HepG2 (cell line): ENCODE measurements around the gene RASL12. TPM values are rescaled to one million over a fixed set of nuclear protein-coding genes. Genes with fewer than 3 reads are reported as not detected.
A peak's percentile ranks its signal among the peaks of the same experiment; 100 is the strongest.

Source experiments
- CBX1 ChIP-seq: IDR thresholded peaks from one replicate; pipeline ENCODE4 v1.6.1; 2016; ENCODE audit warnings: antibody characterized with exemption, low read depth
- FOSL2 ChIP-seq: sonication (generic); formaldehyde crosslinking; IDR thresholded peaks from 2 replicates; pipeline ENCODE4 v1.4.0; 2020; ENCODE audit warnings: missing genetic modification reagents
- GABPA ChIP-seq, 2 experiments: IDR thresholded peaks; 2 replicates each; pipeline ENCODE4 v1.6.1; 2011 to 2016; ENCODE audit warnings: low read depth in 2 of 2, low read length in 1 of 2, missing biosample characterization in 1 of 2, missing genetic modification characterization in 1 of 2
- HOXA7 ChIP-seq: sonication (generic); formaldehyde crosslinking; IDR thresholded peaks from 2 replicates; pipeline ENCODE4 v1.8.1; 2022; ENCODE audit warnings: mild to moderate bottlenecking, missing genetic modification reagents, moderate library complexity
- KDM5B ChIP-seq: sonication (generic); formaldehyde crosslinking; IDR thresholded peaks from 2 replicates; pipeline ENCODE4 v1.4.0; 2020; ENCODE audit warnings: missing genetic modification reagents, mild to moderate bottlenecking, borderline replicate concordance
- MED13 ChIP-seq: sonication (generic); formaldehyde crosslinking; IDR thresholded peaks from 2 replicates; pipeline ENCODE4 v1.5.0; 2020; ENCODE audit warnings: missing genetic modification reagents
- MIER2 ChIP-seq: IDR thresholded peaks from 2 replicates; pipeline ENCODE4 v1.6.1; 2016; ENCODE audit warnings: missing biosample characterization, missing genetic modification reagents
- NCOA1 ChIP-seq: sonication (generic); formaldehyde crosslinking; IDR thresholded peaks from 2 replicates; pipeline ENCODE4 v1.9.0; 2021; ENCODE audit warnings: missing genetic modification reagents
- NRL ChIP-seq: sonication (generic); formaldehyde crosslinking; IDR thresholded peaks from 2 replicates; pipeline ENCODE4 v1.5.0; 2020; ENCODE audit warnings: missing genetic modification reagents, mild to moderate bottlenecking, moderate library complexity, borderline replicate concordance
- PAF1 ChIP-seq: IDR thresholded peaks from 2 replicates; pipeline ENCODE4 v1.6.1; 2016; ENCODE audit warnings: missing genetic modification reagents, missing compliant biosample characterization
- POLR2G ChIP-seq: fragments of 200-400 bp; formaldehyde crosslinking; IDR thresholded peaks from 2 replicates; pipeline ENCODE4 v1.6.1; 2018; ENCODE audit warnings: mild to moderate bottlenecking, low read depth, low read length, moderate library complexity
- PRMT3 ChIP-seq: sonication (generic); formaldehyde crosslinking; IDR thresholded peaks from 2 replicates; pipeline ENCODE4 v1.8.1; 2022; ENCODE audit warnings: low read depth, mild to moderate bottlenecking, moderate library complexity, missing genetic modification reagents, borderline replicate concordance
- PTBP1 ChIP-seq: fragments of 200-400 bp; formaldehyde crosslinking; IDR thresholded peaks from 2 replicates; pipeline ENCODE4 v1.6.1; 2018; ENCODE audit warnings: low read length, low read depth; ENCODE audit not compliant: poor library complexity, severe bottlenecking
- SP140L ChIP-seq: sonication (generic); formaldehyde crosslinking; IDR thresholded peaks from 2 replicates; pipeline ENCODE4 v1.4.0; 2020; ENCODE audit warnings: missing genetic modification reagents, borderline replicate concordance
- ZNF768 ChIP-seq: sonication (generic); formaldehyde crosslinking; IDR thresholded peaks from 2 replicates; pipeline ENCODE4 v1.4.0; 2020; ENCODE audit warnings: missing genetic modification reagents
- polyA plus RNA-seq, 8 experiments: library from polyadenylated mRNA; depleted of rRNA in 3 of 8; stranded (reverse) in 7 of 8; unstranded in 1 of 8; fragments of >200 nt; fragmentation: Illumina TruSeq in 4 of 8; extraction: Trizol in 4 of 8; gene quantifications; 2 replicates each; pipeline versions ENCODE4 v1.2.1 to v1.2.3, GENCODE V29; 2011 to 2016; ENCODE audit warnings: low read depth in 4 of 8, missing spikeins in 1 of 8, mixed read lengths in 1 of 8; ENCODE audit not compliant: insufficient read depth in 1 of 8
- total RNA-seq, 5 experiments: library from RNA; depleted of rRNA; stranded (reverse); fragments of >200 nt; fragmentation: Illumina TruSeq; extraction: Trizol; gene quantifications; 2 replicates each; pipeline ENCODE4 v1.2.3, GENCODE V29; 2016; ENCODE audit warnings: low read depth in 1 of 5
- TF ChIP-seq, protein P1 (sequence below), 2 experiments: sonication (generic) in 1 of 2; formaldehyde crosslinking in 1 of 2; IDR thresholded peaks; 2 replicates each; pipeline versions ENCODE4 v1.4.0 to v1.6.1; 2016 to 2020; ENCODE audit warnings: borderline replicate concordance in 1 of 2, low read depth in 1 of 2, mild to moderate bottlenecking in 1 of 2, missing genetic modification reagents in 1 of 2
- TF ChIP-seq, protein P2 (sequence below): conservative IDR thresholded peaks from 2 replicates; pipeline ENCODE4 v1.6.1; 2018; ENCODE audit warnings: missing genetic modification reagents
- TF ChIP-seq, protein P3 (sequence below): sonication (generic); formaldehyde crosslinking; IDR thresholded peaks from 2 replicates; pipeline ENCODE4 v1.5.0; 2020; ENCODE audit warnings: missing genetic modification reagents
- TF ChIP-seq, protein P4 (sequence below): sonication (generic); formaldehyde crosslinking; IDR thresholded peaks from 2 replicates; pipeline ENCODE4 v1.8.1; 2023; ENCODE audit warnings: missing genetic modification reagents, mild to moderate bottlenecking, borderline replicate concordance
- TF ChIP-seq, protein P5 (sequence below): sonication (generic); formaldehyde crosslinking; IDR thresholded peaks from 2 replicates; pipeline ENCODE4 v1.5.0; 2020; ENCODE audit warnings: mild to moderate bottlenecking, missing genetic modification reagents, borderline replicate concordance

Gene RASL12
- total and polyA plus RNA-seq, 2 of the 13 experiments (the other 11 are each of a cell fraction or from before 2014, with no cell fraction given) = 0.16 to 0.55 TPM

DNA sequence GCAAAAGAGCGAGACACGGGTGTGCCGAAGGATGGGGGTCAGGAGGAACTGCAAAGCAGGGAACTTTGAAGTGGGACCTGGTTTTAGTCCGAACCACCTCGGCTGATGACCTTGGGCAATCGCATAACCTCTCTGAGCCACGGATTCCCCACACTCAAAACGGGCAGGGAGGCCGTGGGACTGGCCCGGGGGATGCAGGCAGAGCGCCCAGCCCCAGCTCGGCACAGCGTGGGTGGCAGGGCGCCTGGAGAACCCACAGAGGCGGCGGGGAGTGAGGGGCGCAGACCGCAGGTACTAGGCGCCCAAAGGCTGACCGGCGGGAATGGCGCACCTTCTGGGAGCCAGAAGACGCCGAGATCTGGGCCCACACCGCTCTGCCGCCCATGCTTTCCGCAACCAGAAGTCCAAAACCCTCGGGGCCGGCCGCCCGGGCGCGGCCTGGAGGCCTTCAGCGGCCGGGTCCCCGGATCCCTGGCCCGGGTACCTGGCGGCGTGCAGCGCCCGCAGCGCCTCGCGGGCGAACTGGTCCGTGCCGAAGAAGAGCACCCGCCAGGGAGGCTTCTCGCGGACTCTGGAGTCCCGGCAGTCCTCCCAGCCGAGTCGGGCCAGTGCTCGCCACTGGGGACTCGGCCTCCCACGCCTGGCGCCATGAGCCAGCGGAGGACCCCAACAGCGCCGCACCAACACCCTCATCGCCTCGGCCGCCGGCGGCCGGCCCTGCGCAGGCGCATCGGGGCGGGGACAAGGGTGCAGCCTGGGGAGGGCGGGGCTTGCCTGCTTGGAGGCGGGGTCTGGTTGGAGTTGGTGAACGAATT lies 38.7 kb downstream of the RASL12 start, which contains the start of gene MTFMT (continued):
- TF ChIP-seq, protein P1, sequence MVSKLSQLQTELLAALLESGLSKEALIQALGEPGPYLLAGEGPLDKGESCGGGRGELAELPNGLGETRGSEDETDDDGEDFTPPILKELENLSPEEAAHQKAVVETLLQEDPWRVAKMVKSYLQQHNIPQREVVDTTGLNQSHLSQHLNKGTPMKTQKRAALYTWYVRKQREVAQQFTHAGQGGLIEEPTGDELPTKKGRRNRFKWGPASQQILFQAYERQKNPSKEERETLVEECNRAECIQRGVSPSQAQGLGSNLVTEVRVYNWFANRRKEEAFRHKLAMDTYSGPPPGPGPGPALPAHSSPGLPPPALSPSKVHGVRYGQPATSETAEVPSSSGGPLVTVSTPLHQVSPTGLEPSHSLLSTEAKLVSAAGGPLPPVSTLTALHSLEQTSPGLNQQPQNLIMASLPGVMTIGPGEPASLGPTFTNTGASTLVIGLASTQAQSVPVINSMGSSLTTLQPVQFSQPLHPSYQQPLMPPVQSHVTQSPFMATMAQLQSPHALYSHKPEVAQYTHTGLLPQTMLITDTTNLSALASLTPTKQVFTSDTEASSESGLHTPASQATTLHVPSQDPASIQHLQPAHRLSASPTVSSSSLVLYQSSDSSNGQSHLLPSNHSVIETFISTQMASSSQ (IDR thresholded peaks at IDR 0.05; ENCODE audit: low read depth) = no peak
- TF ChIP-seq, protein P1 (CRISPR knock-in tag; IDR thresholded peaks at IDR 0.05; ENCODE audit: borderline replicate concordance) = no peak; the same call in 1 of the 2 replicates
- TF ChIP-seq NCOA1 (no peak), CBX1 (peak; percentile 61), MED13 (CRISPR knock-in tag) (0 out of 2 replicates have a peak, but pooled peaks have one; percentile 17), KDM5B (CRISPR knock-in tag) (peak; percentile 86), PRMT3 (CRISPR knock-in tag) (no peak), POLR2G (peak; percentile 91), PTBP1 (no peak), PAF1 (CRISPR knock-in tag) (no peak), FOSL2 (no peak), HOXA7 (CRISPR knock-in tag) (no peak), MIER2 (no peak), ZNF768 (CRISPR knock-in tag) (peak; percentile 94), NRL (CRISPR knock-in tag) (no peak), SP140L (CRISPR knock-in tag) (no peak), GABPA (IDR thresholded peaks at IDR 0.05; ENCODE audit: low read depth, low read length) (no peak), GABPA (CRISPR knock-in tag; IDR thresholded peaks at IDR 0.05; ENCODE audit: low read depth) (0 out of 2 replicates have a peak, but pooled peaks have one; percentile 3)
- TF ChIP-seq, protein P2, sequence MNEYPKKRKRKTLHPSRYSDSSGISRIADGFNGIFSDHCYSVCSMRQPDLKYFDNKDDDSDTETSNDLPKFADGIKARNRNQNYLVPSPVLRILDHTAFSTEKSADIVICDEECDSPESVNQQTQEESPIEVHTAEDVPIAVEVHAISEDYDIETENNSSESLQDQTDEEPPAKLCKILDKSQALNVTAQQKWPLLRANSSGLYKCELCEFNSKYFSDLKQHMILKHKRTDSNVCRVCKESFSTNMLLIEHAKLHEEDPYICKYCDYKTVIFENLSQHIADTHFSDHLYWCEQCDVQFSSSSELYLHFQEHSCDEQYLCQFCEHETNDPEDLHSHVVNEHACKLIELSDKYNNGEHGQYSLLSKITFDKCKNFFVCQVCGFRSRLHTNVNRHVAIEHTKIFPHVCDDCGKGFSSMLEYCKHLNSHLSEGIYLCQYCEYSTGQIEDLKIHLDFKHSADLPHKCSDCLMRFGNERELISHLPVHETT (CRISPR knock-in tag) = no peak
- TF ChIP-seq, protein P3, sequence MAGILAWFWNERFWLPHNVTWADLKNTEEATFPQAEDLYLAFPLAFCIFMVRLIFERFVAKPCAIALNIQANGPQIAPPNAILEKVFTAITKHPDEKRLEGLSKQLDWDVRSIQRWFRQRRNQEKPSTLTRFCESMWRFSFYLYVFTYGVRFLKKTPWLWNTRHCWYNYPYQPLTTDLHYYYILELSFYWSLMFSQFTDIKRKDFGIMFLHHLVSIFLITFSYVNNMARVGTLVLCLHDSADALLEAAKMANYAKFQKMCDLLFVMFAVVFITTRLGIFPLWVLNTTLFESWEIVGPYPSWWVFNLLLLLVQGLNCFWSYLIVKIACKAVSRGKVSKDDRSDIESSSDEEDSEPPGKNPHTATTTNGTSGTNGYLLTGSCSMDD (CRISPR knock-in tag) = no peak
- TF ChIP-seq, protein P4, sequence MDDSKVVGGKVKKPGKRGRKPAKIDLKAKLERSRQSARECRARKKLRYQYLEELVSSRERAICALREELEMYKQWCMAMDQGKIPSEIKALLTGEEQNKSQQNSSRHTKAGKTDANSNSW (CRISPR knock-in tag) = no peak; the same call in 1 of the 2 replicates
- TF ChIP-seq, protein P5, sequence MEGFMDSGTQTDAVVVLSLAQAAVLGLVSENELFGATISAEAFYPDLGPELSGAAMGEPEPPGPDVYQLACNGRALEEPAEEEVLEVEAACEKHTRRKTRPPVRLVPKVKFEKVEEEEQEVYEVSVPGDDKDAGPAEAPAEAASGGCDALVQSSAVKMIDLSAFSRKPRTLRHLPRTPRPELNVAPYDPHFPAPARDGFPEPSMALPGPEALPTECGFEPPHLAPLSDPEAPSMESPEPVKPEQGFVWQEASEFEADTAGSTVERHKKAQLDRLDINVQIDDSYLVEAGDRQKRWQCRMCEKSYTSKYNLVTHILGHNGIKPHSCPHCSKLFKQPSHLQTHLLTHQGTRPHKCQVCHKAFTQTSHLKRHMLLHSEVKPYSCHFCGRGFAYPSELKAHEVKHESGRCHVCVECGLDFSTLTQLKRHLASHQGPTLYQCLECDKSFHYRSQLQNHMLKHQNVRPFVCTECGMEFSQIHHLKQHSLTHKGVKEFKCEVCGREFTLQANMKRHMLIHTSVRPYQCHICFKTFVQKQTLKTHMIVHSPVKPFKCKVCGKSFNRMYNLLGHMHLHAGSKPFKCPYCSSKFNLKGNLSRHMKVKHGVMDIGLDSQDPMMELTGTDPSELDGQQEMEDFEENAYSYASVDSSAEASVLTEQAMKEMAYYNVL (CRISPR knock-in tag) = no peak
